ENCODE measurements around the gene MED7. TPM values are rescaled to one million over a fixed set of nuclear protein-coding genes. Genes with fewer than 3 reads are reported as not detected.

Gene MED7
- 1 to 10 TPM; 7.9 to 10.0 TPM for total RNA-seq

GRCh38 chr5:157142317-157143126 is at the start of gene MED7:
Gene MED7 (minus strand): TSS chr5:157142865. CDS start chr5:157139431, 3,434 bp downstream.

DNA sequence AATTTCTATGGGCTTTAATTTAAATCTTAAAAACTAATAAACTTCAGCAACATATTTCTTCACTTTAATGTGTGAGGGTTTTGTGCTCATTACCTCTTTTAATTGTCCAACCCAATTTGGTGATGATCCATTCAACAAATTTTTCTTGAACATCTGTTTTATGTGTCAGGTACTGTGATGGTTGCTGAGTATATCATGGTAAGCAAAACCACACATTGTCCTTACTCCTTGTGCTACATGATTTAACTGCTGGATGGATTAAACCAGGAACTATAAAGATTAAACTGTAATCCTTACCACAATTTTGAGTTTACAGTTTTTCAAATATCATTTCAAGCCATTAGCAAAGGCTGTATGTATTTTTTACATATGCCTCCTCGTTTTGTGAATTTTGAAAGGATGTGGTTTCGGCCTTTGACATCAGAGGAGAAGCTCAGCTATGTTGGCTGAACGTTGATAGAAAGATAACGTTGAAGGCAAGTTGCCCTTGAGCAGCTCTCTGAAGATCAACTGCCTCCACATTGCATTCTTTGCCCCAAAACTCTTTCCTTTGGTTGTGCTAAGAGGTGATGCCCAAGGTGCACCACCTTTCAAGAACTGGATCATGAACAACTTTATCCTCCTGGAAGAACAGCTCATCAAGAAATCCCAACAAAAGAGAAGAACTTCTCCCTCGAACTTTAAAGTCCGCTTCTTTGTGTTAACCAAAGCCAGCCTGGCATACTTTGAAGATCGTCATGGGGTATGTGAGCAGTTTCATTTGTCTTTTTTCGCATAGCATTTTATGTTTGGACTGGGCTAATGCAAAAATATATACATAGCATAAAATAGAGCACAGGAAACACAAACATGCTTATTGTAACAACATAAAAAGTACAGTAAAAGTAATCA is 38.0 kb upstream of the MED7 start, which contains the start of gene ITK:
ITK (plus strand) TSS at position 467 of the 891 bp plus-strand sequence; CDS start at position 605, 138 bp downstream.

DNA sequence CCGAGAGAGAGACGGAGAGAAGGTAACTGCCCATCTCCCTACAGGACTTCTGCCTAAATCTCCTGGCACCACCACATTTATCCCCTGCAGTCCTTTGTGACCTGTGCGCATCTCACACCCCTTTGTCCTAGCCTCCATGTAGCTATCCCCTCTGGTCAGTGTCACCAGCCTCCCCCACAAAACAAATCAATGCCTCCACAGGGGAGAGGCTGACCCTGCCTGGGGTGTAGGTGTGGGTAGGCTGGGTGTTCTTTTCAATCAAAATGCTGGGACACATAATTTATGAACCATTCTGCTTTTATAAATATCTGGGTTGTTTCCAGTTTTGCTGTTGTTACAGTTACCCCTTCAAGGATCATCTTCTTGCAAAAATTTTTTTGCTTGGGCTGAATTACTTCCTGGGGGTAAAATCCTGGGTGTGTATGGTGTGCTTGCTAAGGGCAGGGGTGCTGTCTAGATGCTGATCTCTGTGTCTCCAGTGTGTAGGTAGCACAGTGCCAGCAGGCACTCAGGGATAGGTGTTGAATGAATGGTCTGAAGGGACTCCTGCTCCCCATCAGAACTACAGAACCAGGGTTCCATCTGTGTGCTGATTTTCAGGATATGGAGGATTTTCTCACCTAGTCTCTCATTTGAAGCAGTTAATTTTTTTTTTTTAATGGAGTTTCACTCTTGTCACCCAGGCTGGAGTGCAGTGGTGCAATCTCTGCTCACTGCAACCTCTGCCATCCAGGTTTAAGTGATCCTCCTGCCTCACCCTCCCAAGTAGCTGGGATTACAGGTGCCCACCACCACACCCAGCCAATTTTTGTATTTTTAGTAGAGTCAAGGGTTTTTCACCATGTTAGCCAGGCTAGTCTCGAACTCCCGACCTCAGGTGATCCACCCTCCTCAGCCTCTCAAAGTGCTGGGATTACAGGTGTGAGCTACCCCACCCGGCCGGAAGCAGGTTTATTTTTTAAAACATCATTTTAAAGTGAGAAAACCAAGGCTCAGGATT is 23.8 kb upstream of the MED7 start, which contains the start of gene GARIN3:
GARIN3 (minus strand) TSS at position 51 of the 1,000 bp plus-strand sequence. CDS start 96 bp downstream, outside the sequence.

DNA sequence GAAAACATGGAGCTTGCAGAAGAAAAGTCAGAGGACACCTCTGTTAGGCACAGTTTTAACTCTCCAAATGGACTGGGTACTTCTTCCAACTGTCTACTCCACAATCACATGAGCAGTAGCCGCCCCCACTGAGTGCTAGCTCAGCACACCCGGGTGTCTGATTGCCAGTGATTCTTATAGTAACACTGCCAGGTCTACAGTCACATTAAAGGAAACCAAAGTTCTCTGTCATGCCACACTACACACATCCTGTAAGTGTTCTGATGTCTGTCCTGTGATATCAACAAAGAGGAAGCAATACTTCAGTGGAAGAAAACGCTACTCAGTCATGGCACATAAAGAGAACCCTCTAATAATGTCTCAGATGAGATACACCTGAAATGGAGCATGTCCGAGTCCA is 33.7 kb downstream of the MED7 start, which contains the start of gene HAVCR2:
HAVCR2 (minus strand) TSS at position 69 of the 400 bp plus-strand sequence; CDS start at position 8, 61 bp downstream.

Other genes starting within 250 kb of the MED7 start
- not detected for gene TIMD4, start 179.6 kb downstream of the MED7 start, total RNA-seq
- under 1 TPM in 1 of 2 donors, not detected in 1; 0.34 TPM for gene HAVCR1, start 83.7 kb downstream of the MED7 start, total RNA-seq
- gene HAVCR2, start 33.8 kb downstream of the MED7 start, total RNA-seq = under 1 TPM; under 0.01 to 0.69 TPM
- gene GARIN3, start 23.4 kb upstream of the MED7 start, total RNA-seq = not detected
- 1 to 10 TPM; 1.3 to 1.4 TPM for gene ITK, start 38.0 kb upstream of the MED7 start, total RNA-seq
- gene CYFIP2, start 123.3 kb upstream of the MED7 start, total RNA-seq = 10 to 100 TPM; 10.3 to 11.7 TPM